ENCODE data around the gene KLHDC4. TPM values are rescaled to one million over a fixed set of nuclear protein-coding genes. Genes with fewer than 3 reads are reported as not detected.

The KLHDC4 gene
- total and polyA plus RNA-seq, 2 donors from 2014 or later, result 25.0 to 42.2 TPM

DNA sequence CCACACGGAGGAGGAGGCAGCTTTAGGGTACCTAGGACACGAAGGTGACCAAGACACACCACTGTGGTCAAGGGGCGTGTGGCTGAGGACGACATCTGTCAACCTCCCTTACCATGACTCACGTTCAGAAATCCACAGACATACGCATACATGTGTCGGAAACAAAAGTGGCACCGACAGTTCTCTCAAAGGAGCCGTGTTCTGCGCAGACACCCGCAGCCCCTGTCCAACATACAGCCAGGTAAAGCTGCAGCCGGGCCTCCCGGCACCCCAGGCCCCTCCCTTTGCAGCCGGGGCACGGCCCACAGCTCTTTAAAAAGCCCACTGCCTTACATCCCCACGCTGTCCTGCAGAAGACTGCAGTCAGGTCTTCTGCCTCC lies 40.5 kb upstream of the KLHDC4 start:
- TF ChIP-seq, protein P1, sequence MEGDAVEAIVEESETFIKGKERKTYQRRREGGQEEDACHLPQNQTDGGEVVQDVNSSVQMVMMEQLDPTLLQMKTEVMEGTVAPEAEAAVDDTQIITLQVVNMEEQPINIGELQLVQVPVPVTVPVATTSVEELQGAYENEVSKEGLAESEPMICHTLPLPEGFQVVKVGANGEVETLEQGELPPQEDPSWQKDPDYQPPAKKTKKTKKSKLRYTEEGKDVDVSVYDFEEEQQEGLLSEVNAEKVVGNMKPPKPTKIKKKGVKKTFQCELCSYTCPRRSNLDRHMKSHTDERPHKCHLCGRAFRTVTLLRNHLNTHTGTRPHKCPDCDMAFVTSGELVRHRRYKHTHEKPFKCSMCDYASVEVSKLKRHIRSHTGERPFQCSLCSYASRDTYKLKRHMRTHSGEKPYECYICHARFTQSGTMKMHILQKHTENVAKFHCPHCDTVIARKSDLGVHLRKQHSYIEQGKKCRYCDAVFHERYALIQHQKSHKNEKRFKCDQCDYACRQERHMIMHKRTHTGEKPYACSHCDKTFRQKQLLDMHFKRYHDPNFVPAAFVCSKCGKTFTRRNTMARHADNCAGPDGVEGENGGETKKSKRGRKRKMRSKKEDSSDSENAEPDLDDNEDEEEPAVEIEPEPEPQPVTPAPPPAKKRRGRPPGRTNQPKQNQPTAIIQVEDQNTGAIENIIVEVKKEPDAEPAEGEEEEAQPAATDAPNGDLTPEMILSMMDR (IDR thresholded peaks at IDR 0.05; ENCODE audit: borderline replicate concordance, extremely low read depth, insufficient read depth), result no peak
- Histone ChIP-seq H3K36me3 (ENCODE audit: control insufficient read depth in 2 of 3, insufficient read depth in 3 of 3, low read length in 3 of 3) (no peaks in the 10 kb centered on the region), H3K9ac (ENCODE audit: low read length in 3 of 3) (no peak overlapping the region), H3K4me3 (ENCODE audit: low read length in 3 of 3) (no peak overlapping the region), H3K9me3 (ENCODE audit: control insufficient read depth in 2 of 3, insufficient read depth in 1 of 3, low read length in 3 of 3) (no peaks in the 10 kb centered on the region), H3K27me3 (ENCODE audit: control insufficient read depth, insufficient read depth, low read length) (no peaks in the 10 kb centered on the region), H3K4me1 (ENCODE audit: control insufficient read depth in 2 of 3, insufficient read depth in 2 of 3, low read depth in 1 of 3, low read length in 3 of 3) (peaks cover 0 to 2% (median 0%) of the 10 kb centered on the region in 3 donors), H3K27ac (ENCODE audit: low read depth in 2 of 2, low read length in 2 of 2) (no peak overlapping the region)
- intact Hi-C loops (cut with DNase I), result no loop called here
- DNase-seq (no peak), FAIRE-seq (no peak)

DNA sequence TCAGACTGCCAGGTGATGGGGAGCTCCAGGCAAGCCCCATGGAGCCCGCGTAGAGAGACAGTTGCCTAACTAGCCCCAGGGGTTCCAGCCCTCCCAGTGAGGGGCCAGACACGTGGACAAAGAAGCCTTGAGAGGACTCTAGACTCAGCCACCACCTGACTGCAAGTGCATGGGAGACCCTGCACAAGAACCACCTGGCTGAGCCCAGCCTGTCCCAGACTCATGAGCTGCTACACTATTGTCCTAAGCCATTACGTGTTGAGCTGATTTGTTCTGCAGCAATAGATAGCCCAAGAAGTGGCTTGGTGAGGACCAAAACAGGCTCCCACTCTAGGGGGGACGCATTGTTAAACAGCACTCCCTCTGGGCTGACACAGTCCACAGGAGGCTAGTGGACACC lies 37.6 kb upstream of the KLHDC4 start:
- Histone ChIP-seq H3K27me3 (ENCODE audit: control insufficient read depth, insufficient read depth, low read length) (no peaks in the 10 kb centered on the region), H3K27ac (ENCODE audit: low read depth in 2 of 2, low read length in 2 of 2) (no peak overlapping the region), H3K36me3 (ENCODE audit: control insufficient read depth in 2 of 3, insufficient read depth in 3 of 3, low read length in 3 of 3) (no peaks in the 10 kb centered on the region), H3K9ac (ENCODE audit: low read length in 3 of 3) (no peak overlapping the region), H3K4me1 (ENCODE audit: control insufficient read depth in 2 of 3, insufficient read depth in 2 of 3, low read depth in 1 of 3, low read length in 3 of 3) (peaks cover 0 to 2% (median 0%) of the 10 kb centered on the region in 3 donors), H3K9me3 (ENCODE audit: control insufficient read depth in 2 of 3, insufficient read depth in 1 of 3, low read length in 3 of 3) (no peaks in the 10 kb centered on the region), H3K4me3 (ENCODE audit: low read length in 3 of 3) (no peak overlapping the region)
- no peak for FAIRE-seq
- intact Hi-C loops (cut with DNase I), result no loop called here
- TF ChIP-seq, protein P1 (IDR thresholded peaks at IDR 0.05; ENCODE audit: borderline replicate concordance, extremely low read depth, insufficient read depth), result no peak
- no peak for DNase-seq

GRCh38 chr16:87802670-87803069 lies 36.9 kb upstream of the KLHDC4 start:
- Histone ChIP-seq H3K9me3 (ENCODE audit: control insufficient read depth in 2 of 3, insufficient read depth in 1 of 3, low read length in 3 of 3) (no peaks in the 10 kb centered on the region), H3K4me3 (ENCODE audit: low read length in 3 of 3) (no peak overlapping the region), H3K4me1 (ENCODE audit: control insufficient read depth in 2 of 3, insufficient read depth in 2 of 3, low read depth in 1 of 3, low read length in 3 of 3) (peaks cover 0 to 2% (median 0%) of the 10 kb centered on the region in 3 donors), H3K27me3 (ENCODE audit: control insufficient read depth, insufficient read depth, low read length) (no peaks in the 10 kb centered on the region), H3K9ac (ENCODE audit: low read length in 3 of 3) (no peak overlapping the region), H3K36me3 (ENCODE audit: control insufficient read depth in 2 of 3, insufficient read depth in 3 of 3, low read length in 3 of 3) (no peaks in the 10 kb centered on the region), H3K27ac (ENCODE audit: low read depth in 2 of 2, low read length in 2 of 2) (no peak overlapping the region)
- TF ChIP-seq, protein P1 (IDR thresholded peaks at IDR 0.05; ENCODE audit: borderline replicate concordance, extremely low read depth, insufficient read depth), result no peak
- FAIRE-seq (no peak), DNase-seq (no peak)
- intact Hi-C loops (cut with DNase I), result no loop called here

DNA sequence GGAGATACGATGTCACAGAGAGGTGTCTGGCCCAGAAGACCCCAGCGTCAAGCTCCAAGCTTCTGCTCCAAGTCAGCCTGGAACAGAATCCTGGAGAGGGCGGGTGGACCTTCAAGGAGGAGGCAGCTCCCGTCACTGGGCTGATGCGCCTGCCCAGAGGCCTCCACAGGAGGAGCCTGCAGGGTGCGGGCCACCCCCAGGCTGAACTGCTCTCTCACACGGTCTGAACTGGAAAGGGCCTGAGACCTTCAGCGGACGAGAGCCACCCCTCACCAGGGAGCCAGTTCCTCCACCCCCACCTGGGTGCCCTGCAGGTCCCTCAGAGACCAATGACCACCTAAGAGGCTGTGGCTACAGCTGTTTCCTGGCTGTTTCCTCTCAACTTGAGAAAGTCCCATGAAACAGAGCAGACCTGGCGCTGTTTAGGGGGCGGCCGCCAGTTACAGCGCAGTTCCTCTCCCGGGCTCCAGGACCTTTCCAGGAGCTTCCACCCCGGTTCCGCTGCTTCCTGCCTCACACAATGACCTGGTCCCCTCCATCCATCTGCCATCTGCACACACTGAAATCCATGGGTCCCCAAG lies 36.0 kb upstream of the KLHDC4 start:
- TF ChIP-seq, protein P1 (IDR thresholded peaks at IDR 0.05; ENCODE audit: borderline replicate concordance, extremely low read depth, insufficient read depth), result no peak
- peaks cover 0 to 2% (median 0%) of the 10 kb centered on the region in 3 donors for H3K4me1 ChIP-seq (ENCODE audit: control insufficient read depth in 2 of 3, insufficient read depth in 2 of 3, low read depth in 1 of 3, low read length in 3 of 3)
- H3K4me3 ChIP-seq (ENCODE audit: low read length in 3 of 3), result no peak overlapping the region
- H3K9me3 ChIP-seq (ENCODE audit: control insufficient read depth in 2 of 3, insufficient read depth in 1 of 3, low read length in 3 of 3), result no peaks in the 10 kb centered on the region
- intact Hi-C loops (cut with DNase I), result no loop called here
- DNase-seq, result no peak
- no peaks in the 10 kb centered on the region for H3K27me3 ChIP-seq (ENCODE audit: control insufficient read depth, insufficient read depth, low read length)
- H3K27ac ChIP-seq (ENCODE audit: low read depth in 2 of 2, low read length in 2 of 2), result no peak overlapping the region
- H3K9ac ChIP-seq (ENCODE audit: low read length in 3 of 3), result no peak overlapping the region
- H3K36me3 ChIP-seq (ENCODE audit: control insufficient read depth in 2 of 3, insufficient read depth in 3 of 3, low read length in 3 of 3), result no peaks in the 10 kb centered on the region
- no peak for FAIRE-seq
